K562 (cell line): ENCODE data around the gene ANXA7.

Source experiments
- ARID4B ChIP-seq: sonication (generic); formaldehyde crosslinking; IDR thresholded peaks from 2 replicates; pipeline ENCODE4 v1.8.0; 2022; ENCODE audit warnings: mild to moderate bottlenecking, missing genetic modification reagents
- CTCF ChIP-seq, 3 experiments: IDR thresholded peaks in 2 of 3; conservative IDR thresholded peaks in 1 of 3; 2 replicates each; pipeline ENCODE4 v1.5.1; 2011 to 2012; ENCODE audit warnings: low read length in 3 of 3, mild to moderate bottlenecking in 3 of 3, control low read depth in 2 of 3, improper control_type of control experiment in 1 of 3, inconsistent platforms in 1 of 3, low read depth in 1 of 3, mixed read lengths in 1 of 3, moderate library complexity in 1 of 3; ENCODE audit not compliant: insufficient read depth in 2 of 3
- E2F1 ChIP-seq: sonication (generic); formaldehyde crosslinking; IDR thresholded peaks from 2 replicates; pipeline ENCODE4 v1.8.1; 2023; ENCODE audit warnings: mild to moderate bottlenecking, missing genetic modification reagents, moderate library complexity
- KLF13 ChIP-seq: fragments of 450-650 bp; IDR thresholded peaks from 2 replicates; pipeline ENCODE4 v1.6.1; 2016; ENCODE audit warnings: missing genetic modification characterization, low read depth, mild to moderate bottlenecking, missing compliant biosample characterization, moderate library complexity, borderline replicate concordance
- MCM7 ChIP-seq, 2 experiments: fragments of 450-650 bp; IDR thresholded peaks; 2 replicates each; pipeline ENCODE4 v1.6.1; 2016 to 2018
- NCOR1 ChIP-seq: fragments of 450-650 bp; IDR thresholded peaks from 2 replicates; pipeline ENCODE4 v1.6.1; 2016; ENCODE audit warnings: mild to moderate bottlenecking, moderate library complexity
- SMAD3 ChIP-seq: fragments of 450-650 bp; formaldehyde crosslinking; conservative IDR thresholded peaks from 2 replicates; pipeline ENCODE4 v1.4.0; 2020; ENCODE audit warnings: mild to moderate bottlenecking
- TCF7L2 ChIP-seq: fragments of 150-350 bp; IDR thresholded peaks from 2 replicates; pipeline ENCODE4 v1.6.1; 2016; ENCODE audit warnings: low read depth, mild to moderate bottlenecking, low read length, moderate library complexity
- ZNF518B ChIP-seq: fragments of 250-450 bp; sonication (Bioruptor Pico); IDR thresholded peaks from 2 replicates; pipeline ENCODE4 v1.5.0; 2021; ENCODE audit warnings: mild to moderate bottlenecking, moderate library complexity
- ZNF740 ChIP-seq, 3 experiments: fragments of 200-800 bp in 1 of 3; sonication (Bioruptor generic) in 1 of 3; sonication (generic) in 1 of 3; formaldehyde crosslinking in 1 of 3; IDR thresholded peaks; 2 replicates each; pipeline versions ENCODE4 v1.6.1 to v1.8.0; 2016 to 2022; ENCODE audit warnings: mild to moderate bottlenecking in 2 of 3, missing compliant biosample characterization in 2 of 3, missing genetic modification characterization in 2 of 3, missing genetic modification reagents in 1 of 3
- ZNF785 ChIP-seq: fragments of 250-450 bp; sonication (Bioruptor Pico); IDR thresholded peaks from 2 replicates; pipeline ENCODE4 v1.4.0; 2020; ENCODE audit warnings: mild to moderate bottlenecking

- TF ChIP-seq CTCF (IDR thresholded peaks at IDR 0.05 in 2 of 3, conservative IDR thresholded peaks at IDR 0.05 in 1 of 3; ENCODE audit: insufficient read depth in 2 of 3, low read depth in 1 of 3, low read length in 3 of 3) (no peak), MCM7 (IDR thresholded peaks at IDR 0.05) (no peak), E2F1 (CRISPR knock-in tag) (no peak), KLF13 (tag) (no peak), ARID4B (CRISPR knock-in tag) (no peak), ZNF785 (CRISPR knock-in tag) (no peak), SMAD3 (CRISPR knock-in tag) (no peak), ZNF518B (CRISPR knock-in tag) (no peak), NCOR1 (no peak), ZNF740 (CRISPR knock-in tag; IDR thresholded peaks at IDR 0.05) (no peak), ZNF740 (tag; IDR thresholded peaks at IDR 0.05) (no peak), TCF7L2 (no peak)
Measured at GRCh38 chr10:73386583-73386982, 27.3 kb downstream of the ANXA7 start.
